ENCODE data around the gene HOXB1. TPM values are rescaled to one million over a fixed set of nuclear protein-coding genes. Genes with fewer than 3 reads are reported as not detected.

The HOXB1 gene
- total and polyA plus RNA-seq, 2 of the 8 experiments (the other 6 are each of a cell fraction or from before 2014, with no cell fraction given): not detected

DNA sequence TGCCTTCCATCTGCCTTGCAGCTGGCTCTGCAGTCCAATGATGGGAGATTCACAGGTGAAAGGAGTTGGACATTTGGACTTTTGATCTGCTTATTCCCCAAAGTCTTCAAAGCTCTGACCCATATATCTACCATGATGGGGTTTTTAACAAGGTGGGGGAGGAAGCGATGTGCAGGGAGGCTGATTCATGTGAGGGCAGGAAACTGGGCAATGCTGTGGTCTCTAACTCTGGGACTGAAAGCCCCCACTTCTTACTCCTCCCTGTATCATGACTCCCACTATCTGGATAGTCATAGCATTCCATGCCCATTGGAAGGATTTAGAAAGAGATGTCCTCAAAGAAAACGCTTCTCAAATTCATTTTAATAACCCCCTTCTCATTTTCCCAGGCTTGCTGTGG, 16.3 kb downstream of the HOXB1 start:
- no peak overlapping the region for H3K27ac ChIP-seq (ENCODE audit: low read depth, low read length)
- no peak overlapping the region for H3K9ac ChIP-seq (replicated peaks in 1 of 4; ENCODE audit: extremely low read depth in 1 of 4, low read depth in 3 of 4, low read length in 3 of 4)

More for the DNA sequence above, 16.3 kb downstream of the HOXB1 start:
- H2BK5ac ChIP-seq (ENCODE audit: low read depth, low read length): no peak overlapping the region
- H3K79me2 ChIP-seq (ENCODE audit: control insufficient read depth in 1 of 2, insufficient read depth in 2 of 2, low read length in 2 of 2): no peaks in the 10 kb centered on the region
- peaks cover 0 to 3% (median 1%) of the 10 kb centered on the region in 4 experiments; a peak in 5 of 7 replicates for H3K4me1 ChIP-seq (replicated peaks in 1 of 4; ENCODE audit: control insufficient read depth in 3 of 4, insufficient read depth in 4 of 4, low read length in 3 of 4)
- no peak overlapping the region for H2AFZ ChIP-seq (ENCODE audit: low read length)
- no peak overlapping the region for H2BK120ac ChIP-seq (replicated peaks; ENCODE audit: low read depth, low read length)
- no peak overlapping the region for H4K5ac ChIP-seq (ENCODE audit: insufficient read length, low read depth, low read length)
- no peak overlapping the region for H2AK5ac ChIP-seq (ENCODE audit: low read depth, low read length)
- no peak overlapping the region for H3K4ac ChIP-seq (replicated peaks; ENCODE audit: insufficient read length, low read depth, low read length)
- FAIRE-seq: no peak
- no peaks in the 10 kb centered on the region for H3K36me3 ChIP-seq (ENCODE audit: control insufficient read depth in 2 of 4, insufficient read depth in 4 of 4, low read length in 3 of 4)
- no peak for DNase-seq (ENCODE audit: low read depth in 1 of 2, low spot score in 2 of 2)
- no peaks in the 10 kb centered on the region for H3K9me3 ChIP-seq (ENCODE audit: insufficient read depth in 2 of 2, low read depth in 1 of 2, low read length in 1 of 2)
- no peak overlapping the region for H2BK15ac ChIP-seq (ENCODE audit: low read length)
- H3K18ac ChIP-seq (ENCODE audit: extremely low read depth, low read length): no peak overlapping the region
- peak overlapping the region; percentile 11; the same call in 1 of the 2 replicates for H2BK12ac ChIP-seq (ENCODE audit: low read depth, low read length)
- no peak overlapping the region for H3K4me3 ChIP-seq (ENCODE audit: extremely low read depth in 1 of 4, insufficient read depth in 2 of 4, low read depth in 3 of 4, low read length in 4 of 4)
- TF ChIP-seq CBX5 (IDR thresholded peaks at IDR 0.05; ENCODE audit: low read depth, low read length): no peak
- TF ChIP-seq PHF8 (conservative IDR thresholded peaks at IDR 0.05; ENCODE audit: low read depth, low read length): no peak
- no peak for TF ChIP-seq KDM5A (IDR thresholded peaks at IDR 0.05; ENCODE audit: low read length)
- no peak for TF ChIP-seq CHD1 (IDR thresholded peaks at IDR 0.05; ENCODE audit: low read depth, low read length)
- H4K91ac ChIP-seq (replicated peaks; ENCODE audit: insufficient read length, low read length): no peak overlapping the region
- H4K20me1 ChIP-seq (replicated peaks in 1 of 2; ENCODE audit: control insufficient read depth in 1 of 2, insufficient read depth in 2 of 2, low read length in 2 of 2): no peaks in the 10 kb centered on the region
- H3K27me3 ChIP-seq (replicated peaks in 1 of 4; ENCODE audit: control insufficient read depth in 3 of 4, extremely low read depth in 1 of 4, insufficient read depth in 3 of 4, low read length in 3 of 4): peaks cover 0 to 15% (median 10%) of the 10 kb centered on the region in 4 experiments; a peak in 6 of 7 replicates
- H4K8ac ChIP-seq (ENCODE audit: extremely low read depth, insufficient read depth, low read length): no peak overlapping the region
- H3K79me1 ChIP-seq (ENCODE audit: low read depth, low read length): no peaks in the 10 kb centered on the region
- no peak overlapping the region for H3K4me2 ChIP-seq (ENCODE audit: insufficient read depth in 1 of 2, low read depth in 2 of 2, low read length in 2 of 2)
- no peak overlapping the region for H3K23ac ChIP-seq (ENCODE audit: insufficient read length)
- no peaks in the 10 kb centered on the region; the same call in 1 of the 2 replicates for H3K23me2 ChIP-seq (ENCODE audit: low read depth, low read length)
- H3K56ac ChIP-seq (replicated peaks; ENCODE audit: insufficient read length, low read depth, low read length): no peak overlapping the region
- WGBS, 2 experiments (ENCODE audit: extremely low coverage in 1 of 2, insufficient coverage in 1 of 2, insufficient read length in 1 of 2, insufficient replicate concordance in 2 of 2, low coverage in 1 of 2, low lambda C conversion rate in 2 of 2, missing lambda C conversion rate in 1 of 2): 94% methylated on average over 2 of the region's 2 CpGs; no CpG with 5 or more reads in 1 of the 2 experiments
- H2BK20ac ChIP-seq (ENCODE audit: low read length): no peak overlapping the region
- H3K14ac ChIP-seq (ENCODE audit: insufficient read length): no peak overlapping the region
- POLR2A ChIA-PET (ENCODE audit: partially characterized antibody): no interaction called here
- CTCF ChIA-PET (ENCODE audit: partially characterized antibody): interaction anchor here (1.0 to 2.2 kb wide), 6 partner anchors 8 to 179 kb away, joined by 3 to 8 read pairs (median 5); no protein-coding TSS in a partner anchor
